HEK293 (cell line): ENCODE measurements around the gene FAM107A.

Experiments
- CTCF ChIA-PET: fragments of 350-600 bp; formaldehyde crosslinking; extraction: SDS; loops from one replicate; lab custom pipeline; 2021; ENCODE audit warnings: antibody characterized with exemption; lab: Yijun Ruan, JAX
- POLR2A ChIA-PET: fragments of 300-600 bp; formaldehyde crosslinking; extraction: SDS; loops from one replicate; lab custom pipeline; 2020; ENCODE audit warnings: antibody characterized with exemption, inconsistent platforms; lab: Yijun Ruan, JAX
- H3K27ac ChIP-seq: fragments of 200-500 bp; sonication (Bioruptor generic); 2 replicates; pipeline ENCODE4 v1.5.1; 2014; ENCODE audit warnings: low read depth, low read length, control low read depth, inconsistent platforms; ENCODE audit errors: extremely low read depth
- H3K36me3 ChIP-seq, 2 experiments: fragments of 200-500 bp in 1 of 2; sonication (Bioruptor generic) in 1 of 2; 1 replicate in 1 of 2; 2 replicates in 1 of 2; pipeline ENCODE4 v1.5.1; 2014 to 2017; ENCODE audit warnings: inconsistent platforms in 2 of 2, low read length in 2 of 2; ENCODE audit not compliant: control insufficient read depth in 2 of 2, insufficient read depth in 1 of 2
- H3K4me1 ChIP-seq: fragments of 200-500 bp; sonication (Bioruptor generic); 2 replicates; pipeline ENCODE4 v1.5.1; 2014; ENCODE audit warnings: mild to moderate bottlenecking, low read length, inconsistent platforms; ENCODE audit not compliant: control insufficient read depth, insufficient read depth
- H3K4me3 ChIP-seq: 2 replicates; pipeline ENCODE4 v1.5.1; 2011; ENCODE audit warnings: low read depth, mild to moderate bottlenecking, control low read depth, low read length, moderate library complexity
- H3K9me3 ChIP-seq: fragments of 200-500 bp; sonication (Bioruptor generic); 2 replicates; pipeline ENCODE4 v1.5.1; 2014; ENCODE audit warnings: low read depth, low read length, inconsistent platforms; ENCODE audit not compliant: control insufficient read depth, insufficient read depth
- GLIS1 ChIP-seq: fragments of 450-650 bp; formaldehyde crosslinking; IDR thresholded peaks from 2 replicates; pipeline ENCODE4 v1.5.1; 2016; ENCODE audit warnings: missing biosample characterization, missing genetic modification characterization
- GLIS2 ChIP-seq: fragments of 450-650 bp; formaldehyde crosslinking; IDR thresholded peaks from 2 replicates; pipeline ENCODE4 v1.5.1; 2016; ENCODE audit warnings: missing biosample characterization, missing genetic modification characterization
- KLF10 ChIP-seq: fragments of 450-650 bp; IDR thresholded peaks from 2 replicates; pipeline ENCODE4 v1.5.1; 2018; ENCODE audit warnings: missing biosample characterization, mild to moderate bottlenecking, missing genetic modification characterization
- KLF9 ChIP-seq: fragments of 450-650 bp; formaldehyde crosslinking; IDR thresholded peaks from 2 replicates; pipeline ENCODE4 v1.5.1; 2016; ENCODE audit warnings: missing biosample characterization, missing genetic modification characterization, low read depth
- ZIC2 ChIP-seq: fragments of 450-650 bp; formaldehyde crosslinking; IDR thresholded peaks from 2 replicates; pipeline ENCODE4 v1.5.1; 2016; ENCODE audit warnings: missing biosample characterization, missing genetic modification characterization
- ZNF48 ChIP-seq: fragments of 450-650 bp; formaldehyde crosslinking; IDR thresholded peaks from 2 replicates; pipeline ENCODE4 v1.5.1; 2016; ENCODE audit warnings: missing biosample characterization, missing genetic modification characterization
- ZNF654 ChIP-seq: fragments of 450-650 bp; formaldehyde crosslinking; IDR thresholded peaks from 2 replicates; pipeline ENCODE4 v1.5.1; 2016; ENCODE audit warnings: low read depth, missing biosample characterization, missing genetic modification characterization
- ZXDB ChIP-seq: fragments of 450-650 bp; formaldehyde crosslinking; IDR thresholded peaks from 2 replicates; pipeline ENCODE4 v1.5.1; 2016; ENCODE audit warnings: missing biosample characterization, missing genetic modification characterization
- TF ChIP-seq, protein P1 (sequence below): fragments of 450-650 bp; formaldehyde crosslinking; IDR thresholded peaks from 2 replicates; pipeline ENCODE4 v1.5.1; 2016; ENCODE audit warnings: missing biosample characterization, missing genetic modification characterization
- TF ChIP-seq, protein P2 (sequence below): fragments of 450-650 bp; formaldehyde crosslinking; IDR thresholded peaks from 2 replicates; pipeline ENCODE4 v1.5.1; 2016; ENCODE audit warnings: missing biosample characterization, missing genetic modification characterization
- TF ChIP-seq, protein P3 (sequence below): fragments of 450-650 bp; formaldehyde crosslinking; IDR thresholded peaks from 2 replicates; pipeline ENCODE4 v1.5.1; 2017; ENCODE audit warnings: missing biosample characterization, missing genetic modification characterization
- TF ChIP-seq, protein P4 (sequence below): fragments of 450-650 bp; formaldehyde crosslinking; IDR thresholded peaks from 2 replicates; pipeline ENCODE4 v1.5.1; 2016; ENCODE audit warnings: missing biosample characterization, missing genetic modification characterization
- TF ChIP-seq, protein P5 (sequence below): fragments of 450-650 bp; formaldehyde crosslinking; IDR thresholded peaks from 2 replicates; pipeline ENCODE4 v1.5.1; 2016; ENCODE audit warnings: missing biosample characterization, missing genetic modification characterization
- TF ChIP-seq, protein P6 (sequence below): fragments of 450-650 bp; formaldehyde crosslinking; IDR thresholded peaks from 2 replicates; pipeline ENCODE4 v1.5.1; 2016; ENCODE audit warnings: missing biosample characterization, missing genetic modification characterization

FAM107A gene

DNA sequence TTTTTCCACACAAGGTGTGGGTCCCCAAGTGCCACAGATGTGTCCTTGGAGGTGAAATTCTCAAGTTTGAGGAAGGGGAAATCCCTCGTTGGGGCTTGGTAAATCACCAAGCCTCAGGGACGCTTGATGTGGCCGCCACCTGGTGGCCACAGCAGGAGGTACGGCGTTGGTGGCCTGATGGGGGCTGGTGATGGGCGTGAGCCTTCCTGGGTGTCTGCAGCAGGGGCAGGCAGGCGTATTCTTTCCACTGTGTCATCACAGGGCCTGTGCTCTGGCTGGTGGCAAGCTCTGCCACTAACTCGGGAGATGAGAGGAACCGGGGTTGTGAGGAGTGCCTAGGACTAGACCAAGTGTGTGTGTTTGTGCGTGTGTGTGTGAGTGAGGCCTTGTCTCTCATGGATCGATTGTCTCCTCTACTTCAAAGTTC, 44.4 kb downstream of the FAM107A start:
- Histone ChIP-seq H3K27ac (no peak overlapping the region), H3K4me1 (no peaks in the 10 kb centered on the region), H3K4me3 (no peak overlapping the region), H3K36me3 (no peaks in the 10 kb centered on the region), H3K9me3 (no peaks in the 10 kb centered on the region)
- ChIA-PET POLR2A (no interaction called here), CTCF (interaction anchor here (0.6 to 1.8 kb wide), 6 partner anchors 41 to 232 kb away, joined by 3 to 12 read pairs (median 4); partner anchors contain the start of gene KCTD6)
- peak; percentile 60; the same call in 1 of the 2 replicates for TF ChIP-seq KLF10
- peak; percentile 75 for TF ChIP-seq ZIC2 (tag by site-specific recombination)
- TF ChIP-seq ZNF48 (tag by site-specific recombination), result no peak
- TF ChIP-seq KLF9, result peak; percentile 60
- TF ChIP-seq ZXDB (tag by site-specific recombination), result peak; percentile 53; the same call in 1 of the 2 replicates
- TF ChIP-seq, protein P1, sequence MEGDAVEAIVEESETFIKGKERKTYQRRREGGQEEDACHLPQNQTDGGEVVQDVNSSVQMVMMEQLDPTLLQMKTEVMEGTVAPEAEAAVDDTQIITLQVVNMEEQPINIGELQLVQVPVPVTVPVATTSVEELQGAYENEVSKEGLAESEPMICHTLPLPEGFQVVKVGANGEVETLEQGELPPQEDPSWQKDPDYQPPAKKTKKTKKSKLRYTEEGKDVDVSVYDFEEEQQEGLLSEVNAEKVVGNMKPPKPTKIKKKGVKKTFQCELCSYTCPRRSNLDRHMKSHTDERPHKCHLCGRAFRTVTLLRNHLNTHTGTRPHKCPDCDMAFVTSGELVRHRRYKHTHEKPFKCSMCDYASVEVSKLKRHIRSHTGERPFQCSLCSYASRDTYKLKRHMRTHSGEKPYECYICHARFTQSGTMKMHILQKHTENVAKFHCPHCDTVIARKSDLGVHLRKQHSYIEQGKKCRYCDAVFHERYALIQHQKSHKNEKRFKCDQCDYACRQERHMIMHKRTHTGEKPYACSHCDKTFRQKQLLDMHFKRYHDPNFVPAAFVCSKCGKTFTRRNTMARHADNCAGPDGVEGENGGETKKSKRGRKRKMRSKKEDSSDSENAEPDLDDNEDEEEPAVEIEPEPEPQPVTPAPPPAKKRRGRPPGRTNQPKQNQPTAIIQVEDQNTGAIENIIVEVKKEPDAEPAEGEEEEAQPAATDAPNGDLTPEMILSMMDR (tag by site-specific recombination), result peak; percentile 74
- TF ChIP-seq, protein P2, sequence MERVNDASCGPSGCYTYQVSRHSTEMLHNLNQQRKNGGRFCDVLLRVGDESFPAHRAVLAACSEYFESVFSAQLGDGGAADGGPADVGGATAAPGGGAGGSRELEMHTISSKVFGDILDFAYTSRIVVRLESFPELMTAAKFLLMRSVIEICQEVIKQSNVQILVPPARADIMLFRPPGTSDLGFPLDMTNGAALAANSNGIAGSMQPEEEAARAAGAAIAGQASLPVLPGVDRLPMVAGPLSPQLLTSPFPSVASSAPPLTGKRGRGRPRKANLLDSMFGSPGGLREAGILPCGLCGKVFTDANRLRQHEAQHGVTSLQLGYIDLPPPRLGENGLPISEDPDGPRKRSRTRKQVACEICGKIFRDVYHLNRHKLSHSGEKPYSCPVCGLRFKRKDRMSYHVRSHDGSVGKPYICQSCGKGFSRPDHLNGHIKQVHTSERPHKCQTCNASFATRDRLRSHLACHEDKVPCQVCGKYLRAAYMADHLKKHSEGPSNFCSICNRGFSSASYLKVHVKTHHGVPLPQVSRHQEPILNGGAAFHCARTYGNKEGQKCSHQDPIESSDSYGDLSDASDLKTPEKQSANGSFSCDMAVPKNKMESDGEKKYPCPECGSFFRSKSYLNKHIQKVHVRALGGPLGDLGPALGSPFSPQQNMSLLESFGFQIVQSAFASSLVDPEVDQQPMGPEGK, result peak; percentile 31; the same call in 1 of the 2 replicates
- TF ChIP-seq, protein P3, sequence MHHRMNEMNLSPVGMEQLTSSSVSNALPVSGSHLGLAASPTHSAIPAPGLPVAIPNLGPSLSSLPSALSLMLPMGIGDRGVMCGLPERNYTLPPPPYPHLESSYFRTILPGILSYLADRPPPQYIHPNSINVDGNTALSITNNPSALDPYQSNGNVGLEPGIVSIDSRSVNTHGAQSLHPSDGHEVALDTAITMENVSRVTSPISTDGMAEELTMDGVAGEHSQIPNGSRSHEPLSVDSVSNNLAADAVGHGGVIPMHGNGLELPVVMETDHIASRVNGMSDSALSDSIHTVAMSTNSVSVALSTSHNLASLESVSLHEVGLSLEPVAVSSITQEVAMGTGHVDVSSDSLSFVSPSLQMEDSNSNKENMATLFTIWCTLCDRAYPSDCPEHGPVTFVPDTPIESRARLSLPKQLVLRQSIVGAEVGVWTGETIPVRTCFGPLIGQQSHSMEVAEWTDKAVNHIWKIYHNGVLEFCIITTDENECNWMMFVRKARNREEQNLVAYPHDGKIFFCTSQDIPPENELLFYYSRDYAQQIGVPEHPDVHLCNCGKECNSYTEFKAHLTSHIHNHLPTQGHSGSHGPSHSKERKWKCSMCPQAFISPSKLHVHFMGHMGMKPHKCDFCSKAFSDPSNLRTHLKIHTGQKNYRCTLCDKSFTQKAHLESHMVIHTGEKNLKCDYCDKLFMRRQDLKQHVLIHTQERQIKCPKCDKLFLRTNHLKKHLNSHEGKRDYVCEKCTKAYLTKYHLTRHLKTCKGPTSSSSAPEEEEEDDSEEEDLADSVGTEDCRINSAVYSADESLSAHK (tag by site-specific recombination), result no peak
- peak; percentile 36 for TF ChIP-seq GLIS1 (tag by site-specific recombination)
- TF ChIP-seq, protein P4, sequence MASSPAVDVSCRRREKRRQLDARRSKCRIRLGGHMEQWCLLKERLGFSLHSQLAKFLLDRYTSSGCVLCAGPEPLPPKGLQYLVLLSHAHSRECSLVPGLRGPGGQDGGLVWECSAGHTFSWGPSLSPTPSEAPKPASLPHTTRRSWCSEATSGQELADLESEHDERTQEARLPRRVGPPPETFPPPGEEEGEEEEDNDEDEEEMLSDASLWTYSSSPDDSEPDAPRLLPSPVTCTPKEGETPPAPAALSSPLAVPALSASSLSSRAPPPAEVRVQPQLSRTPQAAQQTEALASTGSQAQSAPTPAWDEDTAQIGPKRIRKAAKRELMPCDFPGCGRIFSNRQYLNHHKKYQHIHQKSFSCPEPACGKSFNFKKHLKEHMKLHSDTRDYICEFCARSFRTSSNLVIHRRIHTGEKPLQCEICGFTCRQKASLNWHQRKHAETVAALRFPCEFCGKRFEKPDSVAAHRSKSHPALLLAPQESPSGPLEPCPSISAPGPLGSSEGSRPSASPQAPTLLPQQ (tag by site-specific recombination), result 0 out of 2 replicates have a peak, but pooled peaks have one; percentile 30
- TF ChIP-seq ZNF654, result peak; percentile 62
- TF ChIP-seq, protein P5, sequence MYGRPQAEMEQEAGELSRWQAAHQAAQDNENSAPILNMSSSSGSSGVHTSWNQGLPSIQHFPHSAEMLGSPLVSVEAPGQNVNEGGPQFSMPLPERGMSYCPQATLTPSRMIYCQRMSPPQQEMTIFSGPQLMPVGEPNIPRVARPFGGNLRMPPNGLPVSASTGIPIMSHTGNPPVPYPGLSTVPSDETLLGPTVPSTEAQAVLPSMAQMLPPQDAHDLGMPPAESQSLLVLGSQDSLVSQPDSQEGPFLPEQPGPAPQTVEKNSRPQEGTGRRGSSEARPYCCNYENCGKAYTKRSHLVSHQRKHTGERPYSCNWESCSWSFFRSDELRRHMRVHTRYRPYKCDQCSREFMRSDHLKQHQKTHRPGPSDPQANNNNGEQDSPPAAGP (tag by site-specific recombination), result 0 out of 2 replicates have a peak, but pooled peaks have one; percentile 19
- TF ChIP-seq, protein P6, sequence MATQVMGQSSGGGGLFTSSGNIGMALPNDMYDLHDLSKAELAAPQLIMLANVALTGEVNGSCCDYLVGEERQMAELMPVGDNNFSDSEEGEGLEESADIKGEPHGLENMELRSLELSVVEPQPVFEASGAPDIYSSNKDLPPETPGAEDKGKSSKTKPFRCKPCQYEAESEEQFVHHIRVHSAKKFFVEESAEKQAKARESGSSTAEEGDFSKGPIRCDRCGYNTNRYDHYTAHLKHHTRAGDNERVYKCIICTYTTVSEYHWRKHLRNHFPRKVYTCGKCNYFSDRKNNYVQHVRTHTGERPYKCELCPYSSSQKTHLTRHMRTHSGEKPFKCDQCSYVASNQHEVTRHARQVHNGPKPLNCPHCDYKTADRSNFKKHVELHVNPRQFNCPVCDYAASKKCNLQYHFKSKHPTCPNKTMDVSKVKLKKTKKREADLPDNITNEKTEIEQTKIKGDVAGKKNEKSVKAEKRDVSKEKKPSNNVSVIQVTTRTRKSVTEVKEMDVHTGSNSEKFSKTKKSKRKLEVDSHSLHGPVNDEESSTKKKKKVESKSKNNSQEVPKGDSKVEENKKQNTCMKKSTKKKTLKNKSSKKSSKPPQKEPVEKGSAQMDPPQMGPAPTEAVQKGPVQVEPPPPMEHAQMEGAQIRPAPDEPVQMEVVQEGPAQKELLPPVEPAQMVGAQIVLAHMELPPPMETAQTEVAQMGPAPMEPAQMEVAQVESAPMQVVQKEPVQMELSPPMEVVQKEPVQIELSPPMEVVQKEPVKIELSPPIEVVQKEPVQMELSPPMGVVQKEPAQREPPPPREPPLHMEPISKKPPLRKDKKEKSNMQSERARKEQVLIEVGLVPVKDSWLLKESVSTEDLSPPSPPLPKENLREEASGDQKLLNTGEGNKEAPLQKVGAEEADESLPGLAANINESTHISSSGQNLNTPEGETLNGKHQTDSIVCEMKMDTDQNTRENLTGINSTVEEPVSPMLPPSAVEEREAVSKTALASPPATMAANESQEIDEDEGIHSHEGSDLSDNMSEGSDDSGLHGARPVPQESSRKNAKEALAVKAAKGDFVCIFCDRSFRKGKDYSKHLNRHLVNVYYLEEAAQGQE (tag by site-specific recombination), result no peak
- peak; percentile 49; the same call in 1 of the 2 replicates for TF ChIP-seq GLIS2 (tag by site-specific recombination)
